ENCODE results near the gene TMEM132C. TPM values are rescaled to one million over a fixed set of nuclear protein-coding genes. Genes with fewer than 3 reads are reported as not detected.

The TMEM132C gene
- total RNA-seq, 2 donors from 2014 or later, result 0.46 to 5.3 TPM

GRCh38 chr12:128455851-128456250 is 188.9 kb downstream of the TMEM132C start:
- H3K9me3 ChIP-seq, result no peaks in the 10 kb centered on the region
- 44% methylated on average over 5 of the region's 5 CpGs for WGBS
- no peak overlapping the region for H3K4me3 ChIP-seq
- intact Hi-C loops (cut with DNase I), result no loop called here
- no peaks in the 10 kb centered on the region for H3K36me3 ChIP-seq
- H3K4me1 ChIP-seq (replicated peaks), result no peaks in the 10 kb centered on the region
- TF ChIP-seq POLR2A (IDR thresholded peaks at IDR 0.05) (no peak), POLR2AphosphoS5 (IDR thresholded peaks at IDR 0.05) (no peak)
- TF ChIP-seq, protein P1, sequence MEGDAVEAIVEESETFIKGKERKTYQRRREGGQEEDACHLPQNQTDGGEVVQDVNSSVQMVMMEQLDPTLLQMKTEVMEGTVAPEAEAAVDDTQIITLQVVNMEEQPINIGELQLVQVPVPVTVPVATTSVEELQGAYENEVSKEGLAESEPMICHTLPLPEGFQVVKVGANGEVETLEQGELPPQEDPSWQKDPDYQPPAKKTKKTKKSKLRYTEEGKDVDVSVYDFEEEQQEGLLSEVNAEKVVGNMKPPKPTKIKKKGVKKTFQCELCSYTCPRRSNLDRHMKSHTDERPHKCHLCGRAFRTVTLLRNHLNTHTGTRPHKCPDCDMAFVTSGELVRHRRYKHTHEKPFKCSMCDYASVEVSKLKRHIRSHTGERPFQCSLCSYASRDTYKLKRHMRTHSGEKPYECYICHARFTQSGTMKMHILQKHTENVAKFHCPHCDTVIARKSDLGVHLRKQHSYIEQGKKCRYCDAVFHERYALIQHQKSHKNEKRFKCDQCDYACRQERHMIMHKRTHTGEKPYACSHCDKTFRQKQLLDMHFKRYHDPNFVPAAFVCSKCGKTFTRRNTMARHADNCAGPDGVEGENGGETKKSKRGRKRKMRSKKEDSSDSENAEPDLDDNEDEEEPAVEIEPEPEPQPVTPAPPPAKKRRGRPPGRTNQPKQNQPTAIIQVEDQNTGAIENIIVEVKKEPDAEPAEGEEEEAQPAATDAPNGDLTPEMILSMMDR (IDR thresholded peaks at IDR 0.05), result no peak
- no peak overlapping the region for H3K27ac ChIP-seq
- H3K27me3 ChIP-seq (replicated peaks; ENCODE audit: insufficient read depth), result no peaks in the 10 kb centered on the region
- DNase-seq (ENCODE audit: low spot score), result no peak

- DNase-seq (ENCODE audit: low spot score), result no peak
- TF ChIP-seq POLR2A (IDR thresholded peaks at IDR 0.05) (no peak), POLR2AphosphoS5 (IDR thresholded peaks at IDR 0.05) (no peak)
- TF ChIP-seq, protein P1 (IDR thresholded peaks at IDR 0.05), result no peak
- intact Hi-C loops (cut with DNase I), result no loop called here
- H3K27me3 ChIP-seq (replicated peaks; ENCODE audit: insufficient read depth), result no peaks in the 10 kb centered on the region
- H3K4me1 ChIP-seq (replicated peaks), result no peaks in the 10 kb centered on the region
- H3K9me3 ChIP-seq, result no peaks in the 10 kb centered on the region
- no peak overlapping the region for H3K27ac ChIP-seq
- WGBS, result 97% methylated on average over 3 of the region's 3 CpGs
- H3K36me3 ChIP-seq, result no peaks in the 10 kb centered on the region
- H3K4me3 ChIP-seq, result no peak overlapping the region
Measured at GRCh38 chr12:128456922-128457321, 190.0 kb downstream of the TMEM132C start.

DNA sequence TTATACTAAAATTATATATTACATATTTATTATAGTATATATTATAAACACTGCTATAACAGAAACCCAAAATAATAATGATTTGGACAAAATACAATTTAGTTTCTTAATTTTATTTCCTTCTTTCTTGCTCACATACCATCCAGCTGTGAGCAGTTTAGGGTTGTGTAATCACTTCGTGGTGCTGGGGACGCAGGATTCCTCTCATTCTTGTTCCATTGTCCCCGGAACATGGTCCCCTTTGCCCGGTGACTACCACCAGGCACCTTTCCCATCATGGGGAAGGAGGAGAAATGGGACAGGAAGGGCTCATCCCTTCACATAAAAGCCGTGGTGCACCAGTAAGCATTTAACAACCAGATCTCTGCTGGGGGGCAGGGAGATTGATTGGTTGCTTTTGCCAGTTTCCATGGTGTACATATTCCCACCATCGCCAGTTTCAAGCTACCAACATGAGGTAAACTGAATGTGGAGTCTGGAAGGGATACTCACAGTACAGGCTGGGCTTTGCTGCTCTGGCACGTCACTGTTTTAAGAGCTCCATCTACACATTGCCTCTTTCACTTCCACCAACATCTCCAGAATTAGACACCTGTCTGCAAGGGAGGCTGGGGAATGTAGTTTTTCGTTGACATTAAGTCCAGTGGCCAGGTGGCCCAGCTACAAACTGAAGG is 191.5 kb downstream of the TMEM132C start:
- intact Hi-C loops (cut with DNase I), result no loop called here
- Histone ChIP-seq H3K9me3 (no peaks in the 10 kb centered on the region), H3K27me3 (replicated peaks; ENCODE audit: insufficient read depth) (no peaks in the 10 kb centered on the region), H3K36me3 (no peaks in the 10 kb centered on the region), H3K4me1 (replicated peaks) (no peaks in the 10 kb centered on the region), H3K27ac (no peak overlapping the region), H3K4me3 (no peak overlapping the region)
- WGBS, result 59% methylated on average over 8 of the region's 8 CpGs
- DNase-seq (ENCODE audit: low spot score), result no peak
- TF ChIP-seq, protein P1 (IDR thresholded peaks at IDR 0.05), result no peak
- TF ChIP-seq POLR2AphosphoS5 (IDR thresholded peaks at IDR 0.05) (no peak), POLR2A (IDR thresholded peaks at IDR 0.05) (no peak)

DNA sequence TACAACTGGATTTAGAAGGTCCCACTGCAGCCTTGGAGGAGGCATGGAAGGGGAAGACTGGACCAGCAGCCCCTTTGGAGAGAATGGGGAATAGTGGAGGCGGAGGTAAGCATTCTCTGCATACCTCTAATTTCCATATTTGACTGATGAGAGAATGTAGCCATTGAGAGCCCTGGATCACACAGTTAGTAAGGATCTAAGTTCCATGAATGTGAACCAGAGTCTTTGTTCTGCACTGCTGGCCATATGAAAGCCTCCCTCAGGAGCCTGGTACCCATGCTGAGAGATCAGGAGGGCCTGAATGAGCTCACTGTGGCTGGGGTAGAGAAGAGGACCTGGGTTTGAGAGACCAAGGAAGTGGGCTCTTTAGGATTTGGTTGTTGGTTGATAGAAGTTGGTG is 192.1 kb downstream of the TMEM132C start:
- intact Hi-C loops (cut with DNase I), result no loop called here
- TF ChIP-seq POLR2AphosphoS5 (IDR thresholded peaks at IDR 0.05) (no peak), POLR2A (IDR thresholded peaks at IDR 0.05) (no peak)
- TF ChIP-seq, protein P1 (IDR thresholded peaks at IDR 0.05), result no peak
- no peaks in the 10 kb centered on the region for H3K9me3 ChIP-seq
- H3K4me3 ChIP-seq, result no peak overlapping the region
- H3K27me3 ChIP-seq (replicated peaks; ENCODE audit: insufficient read depth), result no peaks in the 10 kb centered on the region
- no peak for DNase-seq (ENCODE audit: low spot score)
- no peak overlapping the region for H3K27ac ChIP-seq
- 79% methylated on average over 1 of the region's 1 CpG for WGBS
- no peaks in the 10 kb centered on the region for H3K36me3 ChIP-seq
- H3K4me1 ChIP-seq (replicated peaks), result no peaks in the 10 kb centered on the region

DNA sequence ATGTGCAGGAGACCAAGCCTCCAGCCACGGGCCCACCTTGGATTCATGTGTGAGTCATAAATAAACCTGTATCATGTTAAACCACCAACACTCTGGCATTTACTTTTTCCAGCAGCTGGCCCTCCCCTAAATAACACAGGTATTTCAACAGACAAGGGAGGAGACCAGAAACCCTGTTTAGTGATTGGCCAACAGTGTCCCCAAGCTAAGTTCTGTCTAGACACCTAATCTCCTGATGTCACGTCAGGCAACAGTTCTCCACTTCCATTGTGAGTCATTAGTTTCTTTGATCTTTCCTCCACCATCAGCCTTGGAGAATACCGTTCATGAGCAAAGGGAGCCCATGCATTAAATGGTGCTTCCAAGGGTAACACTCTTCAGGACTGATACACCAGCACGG is 196.9 kb downstream of the TMEM132C start:
- no peak for DNase-seq (ENCODE audit: low spot score)
- no peak for TF ChIP-seq POLR2A (IDR thresholded peaks at IDR 0.05)
- TF ChIP-seq, protein P1 (IDR thresholded peaks at IDR 0.05), result no peak
- no peak for TF ChIP-seq POLR2AphosphoS5 (IDR thresholded peaks at IDR 0.05)
- Histone ChIP-seq H3K4me3 (no peak overlapping the region), H3K4me1 (replicated peaks) (no peaks in the 10 kb centered on the region), H3K27ac (no peak overlapping the region), H3K27me3 (replicated peaks; ENCODE audit: insufficient read depth) (no peaks in the 10 kb centered on the region), H3K36me3 (no peaks in the 10 kb centered on the region), H3K9me3 (no peaks in the 10 kb centered on the region)
- 91% methylated on average over 4 of the region's 4 CpGs for WGBS
- intact Hi-C loops (cut with DNase I), result no loop called here
